AG20443 (cell line): ENCODE measurements around the gene FLOT1.
A peak's percentile ranks its signal among the peaks of the same experiment; 100 is the strongest.

Source experiments
- DNase-seq: peaks from one replicate; pipeline ENCODE4 v3.0.0; 2012; ENCODE audit warnings: low spot score, mixed read lengths

The FLOT1 gene

DNA sequence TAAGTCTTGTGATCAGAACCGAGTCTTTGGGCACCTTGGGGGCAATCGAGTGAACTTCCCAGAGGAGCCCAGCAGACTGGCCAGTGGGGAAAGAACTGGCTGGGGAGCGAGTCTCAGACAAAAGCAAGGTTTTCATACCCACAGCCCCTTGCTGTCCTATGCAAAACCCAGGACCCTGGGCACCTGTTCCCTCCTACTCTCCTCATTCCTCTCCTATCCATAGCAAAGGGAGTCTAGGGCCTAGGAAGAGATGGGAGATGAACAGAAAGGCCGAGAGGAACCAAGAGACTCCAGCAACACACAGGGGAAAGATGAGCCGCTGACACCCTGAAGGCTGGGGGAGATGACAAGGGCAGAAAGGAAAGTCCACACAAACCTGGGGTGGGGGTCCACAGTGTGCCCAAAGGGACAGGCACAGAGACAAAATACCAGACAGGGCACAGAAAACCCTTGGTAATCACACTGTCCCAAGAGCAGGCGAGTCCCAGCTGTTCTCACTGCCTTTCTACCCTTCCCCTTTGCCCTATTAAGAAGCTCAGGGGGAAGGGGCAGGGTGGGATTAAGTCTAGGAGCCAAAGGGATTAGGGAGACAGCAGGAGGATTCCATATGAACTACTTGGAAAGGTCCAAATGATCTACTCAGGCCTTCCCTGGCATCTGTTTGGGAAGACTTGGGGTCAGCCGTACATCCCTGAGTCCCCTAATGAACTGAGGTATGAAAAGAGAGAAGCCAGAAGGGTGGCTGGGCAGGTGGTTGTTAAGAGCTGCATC lies 62.5 kb downstream of the FLOT1 start:
- DNase-seq, result no peak

DNA sequence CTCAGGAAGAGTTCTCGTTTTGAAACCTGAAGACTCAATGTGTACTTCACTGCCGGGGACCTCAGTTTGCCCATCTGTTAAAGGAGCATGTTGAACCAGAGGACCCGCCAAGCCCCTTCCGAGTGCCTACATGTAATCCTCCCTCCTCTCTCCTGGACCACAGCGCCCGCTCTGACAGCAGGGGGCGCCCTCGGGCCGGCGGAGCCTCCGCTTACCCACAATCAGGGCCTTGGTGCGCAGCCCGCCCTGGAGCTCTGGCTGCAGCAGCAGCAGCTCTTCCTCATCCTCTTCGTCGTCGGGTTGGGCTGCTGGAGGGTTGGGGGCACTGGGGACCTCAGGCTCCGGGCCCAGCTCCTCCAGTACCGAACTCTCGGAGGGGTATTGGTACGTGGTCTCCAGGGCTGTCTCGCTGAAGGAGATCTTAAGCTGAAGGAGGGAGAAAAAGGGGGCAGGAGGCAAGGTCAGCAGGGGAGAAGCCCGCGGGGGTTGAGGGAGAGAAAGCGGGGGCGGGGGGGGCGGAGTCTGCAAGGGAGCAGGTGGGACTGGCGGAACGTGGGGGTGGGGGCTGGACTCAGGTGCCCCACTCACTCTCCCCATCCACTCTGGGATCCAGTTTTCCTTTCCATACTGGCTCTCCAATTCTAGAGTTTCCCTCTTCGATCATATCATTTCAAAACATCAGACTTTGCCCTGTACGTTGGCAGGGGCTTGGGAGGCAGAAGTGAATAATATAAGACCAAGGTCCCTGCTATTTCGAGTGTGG lies 63.3 kb downstream of the FLOT1 start:
- peak; percentile 83 for DNase-seq
